HCT116 (cell line): ENCODE data around the gene SLC25A18.

Source experiments
- EGR1 ChIP-seq: IDR thresholded peaks from 2 replicates; pipeline ENCODE4 v1.6.1; 2012; ENCODE audit warnings: low read depth
- EZH2 ChIP-seq: fragments of 200-600 bp; sonication (generic); IDR thresholded peaks from 2 replicates; pipeline ENCODE4 v1.6.1; 2017; ENCODE audit warnings: antibody characterized with exemption, mixed run types
- EZH2phosphoT487 ChIP-seq: fragments of 200-600 bp; IDR thresholded peaks from 2 replicates; pipeline ENCODE4 v1.6.1; 2018; ENCODE audit warnings: antibody characterized with exemption, borderline replicate concordance
- MAX ChIP-seq: IDR thresholded peaks from 2 replicates; pipeline ENCODE4 v1.6.1; 2012
- POLR2A ChIP-seq: IDR thresholded peaks from 2 replicates; pipeline ENCODE4 v1.7.0; 2011; ENCODE audit warnings: borderline replicate concordance; ENCODE audit not compliant: insufficient read depth, insufficient read length; ENCODE audit errors: extremely low read depth
- REST ChIP-seq: IDR thresholded peaks from 2 replicates; pipeline ENCODE4 v1.6.1; 2012; ENCODE audit warnings: low read depth
- SRF ChIP-seq: IDR thresholded peaks from 2 replicates; pipeline ENCODE4 v1.6.1; 2012; ENCODE audit warnings: low read depth
- TCF7L2 ChIP-seq: IDR thresholded peaks from 2 replicates; pipeline ENCODE4 v1.7.0; 2011; ENCODE audit warnings: borderline replicate concordance, inconsistent platforms; ENCODE audit not compliant: insufficient read depth, insufficient read length; ENCODE audit errors: extremely low read depth
- YY1 ChIP-seq: IDR thresholded peaks from 2 replicates; pipeline ENCODE4 v1.6.1; 2011; ENCODE audit warnings: low read length, low read depth, moderate library complexity, mild to moderate bottlenecking; ENCODE audit not compliant: insufficient replicate concordance; ENCODE audit errors: extremely low read depth
- ZBTB33 ChIP-seq: IDR thresholded peaks from 2 replicates; pipeline ENCODE4 v1.6.1; 2011; ENCODE audit warnings: mild to moderate bottlenecking, low read length, moderate library complexity; ENCODE audit not compliant: insufficient replicate concordance; ENCODE audit errors: extremely low read depth
- ZFX ChIP-seq: fragments of 450-650 bp; IDR thresholded peaks from 2 replicates; pipeline ENCODE4 v1.6.1; 2017
- TF ChIP-seq, protein P1 (sequence below), 3 experiments: fragments of 200-600 bp in 1 of 3; sonication (generic) in 1 of 3; IDR thresholded peaks in 2 of 3; conservative IDR thresholded peaks in 1 of 3; 2 replicates each; pipeline ENCODE4 v1.5.1; 2012 to 2017; ENCODE audit warnings: low read depth in 2 of 3, low read length in 2 of 3, antibody characterized with exemption in 1 of 3, borderline replicate concordance in 1 of 3, control low read depth in 1 of 3, mild to moderate bottlenecking in 1 of 3, mixed read lengths in 1 of 3, mixed run types in 1 of 3, moderate library complexity in 1 of 3; ENCODE audit not compliant: insufficient read depth in 1 of 3

DNA sequence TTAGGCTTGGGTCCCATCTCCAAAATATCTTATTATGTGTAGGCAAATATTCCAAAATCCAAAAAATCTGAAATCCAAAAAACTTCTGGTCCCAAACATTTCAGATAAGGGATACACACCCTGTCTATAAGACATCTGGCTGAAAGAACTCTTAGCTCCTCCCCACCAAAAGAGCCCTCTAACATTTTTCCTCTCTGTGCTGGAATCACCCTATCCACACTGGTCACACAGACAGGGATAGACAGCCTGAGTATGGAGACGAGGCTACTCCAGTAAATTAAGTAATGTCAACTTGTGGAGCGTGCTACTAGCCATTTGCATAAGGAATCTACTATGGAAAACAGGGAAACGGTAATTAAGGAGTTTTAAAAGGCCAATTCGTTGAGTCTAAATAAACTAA, 40.4 kb downstream of the SLC25A18 start:
- TF ChIP-seq, protein P1, sequence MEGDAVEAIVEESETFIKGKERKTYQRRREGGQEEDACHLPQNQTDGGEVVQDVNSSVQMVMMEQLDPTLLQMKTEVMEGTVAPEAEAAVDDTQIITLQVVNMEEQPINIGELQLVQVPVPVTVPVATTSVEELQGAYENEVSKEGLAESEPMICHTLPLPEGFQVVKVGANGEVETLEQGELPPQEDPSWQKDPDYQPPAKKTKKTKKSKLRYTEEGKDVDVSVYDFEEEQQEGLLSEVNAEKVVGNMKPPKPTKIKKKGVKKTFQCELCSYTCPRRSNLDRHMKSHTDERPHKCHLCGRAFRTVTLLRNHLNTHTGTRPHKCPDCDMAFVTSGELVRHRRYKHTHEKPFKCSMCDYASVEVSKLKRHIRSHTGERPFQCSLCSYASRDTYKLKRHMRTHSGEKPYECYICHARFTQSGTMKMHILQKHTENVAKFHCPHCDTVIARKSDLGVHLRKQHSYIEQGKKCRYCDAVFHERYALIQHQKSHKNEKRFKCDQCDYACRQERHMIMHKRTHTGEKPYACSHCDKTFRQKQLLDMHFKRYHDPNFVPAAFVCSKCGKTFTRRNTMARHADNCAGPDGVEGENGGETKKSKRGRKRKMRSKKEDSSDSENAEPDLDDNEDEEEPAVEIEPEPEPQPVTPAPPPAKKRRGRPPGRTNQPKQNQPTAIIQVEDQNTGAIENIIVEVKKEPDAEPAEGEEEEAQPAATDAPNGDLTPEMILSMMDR (IDR thresholded peaks at IDR 0.05 in 2 of 3, conservative IDR thresholded peaks at IDR 0.05 in 1 of 3; ENCODE audit: borderline replicate concordance in 1 of 3, insufficient read depth in 1 of 3, low read depth in 2 of 3, low read length in 2 of 3): no peak
- TF ChIP-seq EZH2: no peak
- no peak for TF ChIP-seq ZFX
- no peak for TF ChIP-seq TCF7L2
- no peak for TF ChIP-seq REST
- no peak for TF ChIP-seq SRF
- no peak for TF ChIP-seq YY1
- no peak for TF ChIP-seq POLR2A
- no peak for TF ChIP-seq EZH2phosphoT487
- TF ChIP-seq MAX: no peak
- TF ChIP-seq ZBTB33: no peak
- TF ChIP-seq EGR1: no peak
